H1 (cell line): ENCODE measurements around the gene ARID2. TPM values are rescaled to one million over a fixed set of nuclear protein-coding genes. Genes with fewer than 3 reads are reported as not detected.

ENCODE experiments used
- CTCF ChIA-PET: fragments of 300-600 bp; sonication (Branson Sonifier 250); formaldehyde crosslinking; loops from one replicate; lab custom pipeline; 2021; ENCODE audit not compliant: partially characterized antibody; lab: Charles Lee
- POLR2A ChIA-PET: fragments of 300-600 bp; sonication (Branson Sonifier 250); formaldehyde crosslinking; loops from one replicate; lab custom pipeline; 2021; ENCODE audit warnings: inconsistent platforms; ENCODE audit not compliant: partially characterized antibody; lab: Charles Lee
- DNase-seq, 2 experiments: peaks; one replicate each; pipeline versions ENCODE4 v3.0.0 to v3.0.0-alpha.2; 2010 to 2022; ENCODE audit warnings: low spot score in 2 of 2, low read depth in 1 of 2, mixed read lengths in 1 of 2
- FAIRE-seq: peaks from 2 replicates; lab custom pipeline; 2011; peaks lifted over from hg19 to GRCh38; lab: Jason Lieb, UNC
- H2AFZ ChIP-seq: 2 replicates; pipeline ENCODE4 v1.8.1; 2012; ENCODE audit warnings: low read length, inconsistent platforms
- H2AK5ac ChIP-seq: 2 replicates; pipeline ENCODE4 v1.6.1; 2013; ENCODE audit warnings: low read depth, low read length
- H2BK120ac ChIP-seq: replicated peaks from 2 replicates; pipeline ENCODE3; 2013; ENCODE audit warnings: low read depth, low read length, inconsistent platforms
- H2BK12ac ChIP-seq: 2 replicates; pipeline ENCODE4 v1.6.1; 2013; ENCODE audit warnings: low read depth, low read length
- H2BK15ac ChIP-seq: 2 replicates; pipeline ENCODE4 v1.6.1; 2013; ENCODE audit warnings: low read length
- H2BK20ac ChIP-seq: 2 replicates; pipeline ENCODE4 v1.6.1; 2013; ENCODE audit warnings: low read length
- H2BK5ac ChIP-seq: 2 replicates; pipeline ENCODE4 v1.6.1; 2013; ENCODE audit warnings: low read depth, low read length
- H3K14ac ChIP-seq: 2 replicates; pipeline ENCODE4 v1.6.1; 2013; ENCODE audit warnings: inconsistent platforms; ENCODE audit not compliant: insufficient read length
- H3K18ac ChIP-seq: 2 replicates; pipeline ENCODE4 v1.6.1; 2013; ENCODE audit warnings: low read length; ENCODE audit errors: extremely low read depth
- H3K23ac ChIP-seq: 2 replicates; pipeline ENCODE4 v1.6.1; 2013; ENCODE audit warnings: inconsistent platforms; ENCODE audit not compliant: insufficient read length
- H3K23me2 ChIP-seq: 2 replicates; pipeline ENCODE4 v1.6.1; 2013; ENCODE audit warnings: low read depth, low read length
- H3K27ac ChIP-seq: 2 replicates; pipeline ENCODE4 v1.6.1; 2011; ENCODE audit warnings: low read depth, low read length, inconsistent platforms
- H3K27me3 ChIP-seq, 4 experiments: replicated peaks in 1 of 4; 1 replicate in 1 of 4; 2 replicates in 3 of 4; pipeline versions ENCODE4 v1.6.1 to v1.8.1; 2011 to 2013; ENCODE audit warnings: low read length in 3 of 4, mild to moderate bottlenecking in 3 of 4, inconsistent platforms in 2 of 4, mixed read lengths in 2 of 4, moderate library complexity in 1 of 4; ENCODE audit not compliant: control insufficient read depth in 3 of 4, insufficient read depth in 3 of 4; ENCODE audit errors: extremely low read depth in 1 of 4
- H3K36me3 ChIP-seq, 4 experiments: 2 replicates each; pipeline versions ENCODE4 v1.6.1 to v1.8.1; 2011 to 2013; ENCODE audit warnings: mild to moderate bottlenecking in 4 of 4, low read length in 3 of 4, moderate library complexity in 2 of 4, control low read depth in 1 of 4, inconsistent platforms in 1 of 4; ENCODE audit not compliant: insufficient read depth in 4 of 4, control insufficient read depth in 2 of 4
- H3K4ac ChIP-seq: replicated peaks from 2 replicates; pipeline ENCODE3; 2013; ENCODE audit warnings: low read length, low read depth, mixed read lengths, inconsistent platforms; ENCODE audit not compliant: insufficient read length
- H3K4me1 ChIP-seq, 4 experiments: replicated peaks in 1 of 4; 1 replicate in 1 of 4; 2 replicates in 3 of 4; pipeline versions ENCODE4 v1.6.1 to v1.8.1; 2011 to 2013; ENCODE audit warnings: low read length in 3 of 4, inconsistent platforms in 2 of 4, mixed read lengths in 1 of 4; ENCODE audit not compliant: insufficient read depth in 4 of 4, control insufficient read depth in 3 of 4
- H3K4me2 ChIP-seq, 2 experiments: 2 replicates each; pipeline versions ENCODE4 v1.6.1 to v1.8.1; 2011 to 2013; ENCODE audit warnings: low read depth in 2 of 2, low read length in 2 of 2, control low read depth in 1 of 2, inconsistent platforms in 1 of 2, mild to moderate bottlenecking in 1 of 2; ENCODE audit not compliant: insufficient read depth in 1 of 2
- H3K4me3 ChIP-seq, 4 experiments: fragments of 200-600, 300-600 bp in 1 of 4; sonication (generic), shearing (Covaris generic), sonication (Bioruptor Twin) in 1 of 4; 2 replicates each; pipeline versions ENCODE4 v1.5.1 to v1.8.1; 2011 to 2016; ENCODE audit warnings: low read length in 4 of 4, low read depth in 3 of 4, control low read depth in 2 of 4, inconsistent platforms in 2 of 4, mild to moderate bottlenecking in 2 of 4, mixed read lengths in 1 of 4, moderate library complexity in 1 of 4; ENCODE audit not compliant: insufficient read depth in 2 of 4; ENCODE audit errors: extremely low read depth in 1 of 4
- H3K56ac ChIP-seq: replicated peaks from 2 replicates; pipeline ENCODE3; 2013; ENCODE audit warnings: low read depth, mild to moderate bottlenecking, mixed read lengths, low read length, inconsistent platforms; ENCODE audit not compliant: insufficient read length
- H3K79me1 ChIP-seq: 2 replicates; pipeline ENCODE4 v1.6.1; 2013; ENCODE audit warnings: low read depth, low read length, control low read depth
- H3K79me2 ChIP-seq, 2 experiments: 2 replicates each; pipeline versions ENCODE4 v1.6.1 to v1.8.1; 2012 to 2013; ENCODE audit warnings: low read length in 2 of 2, mild to moderate bottlenecking in 2 of 2, inconsistent platforms in 1 of 2; ENCODE audit not compliant: insufficient read depth in 2 of 2, control insufficient read depth in 1 of 2
- H3K9ac ChIP-seq, 4 experiments: replicated peaks in 1 of 4; 1 replicate in 1 of 4; 2 replicates in 3 of 4; pipeline versions ENCODE4 v1.6.1 to v1.8.1; 2011 to 2013; ENCODE audit warnings: low read depth in 3 of 4, low read length in 3 of 4, control low read depth in 2 of 4, mild to moderate bottlenecking in 2 of 4, moderate library complexity in 2 of 4, inconsistent platforms in 1 of 4; ENCODE audit errors: extremely low read depth in 1 of 4
- H3K9me3 ChIP-seq, 2 experiments: 2 replicates each; pipeline versions ENCODE4 v1.6.1 to v1.8.1; 2012 to 2013; ENCODE audit warnings: mild to moderate bottlenecking in 2 of 2, moderate library complexity in 2 of 2, control low read depth in 1 of 2, inconsistent platforms in 1 of 2, low read depth in 1 of 2, low read length in 1 of 2, mixed read lengths in 1 of 2; ENCODE audit not compliant: insufficient read depth in 2 of 2
- H4K20me1 ChIP-seq, 2 experiments: replicated peaks in 1 of 2; 2 replicates each; pipeline versions ENCODE3 to v1.8.1; 2011 to 2013; ENCODE audit warnings: inconsistent platforms in 2 of 2, low read length in 2 of 2, mild to moderate bottlenecking in 1 of 2; ENCODE audit not compliant: insufficient read depth in 2 of 2, control insufficient read depth in 1 of 2
- H4K5ac ChIP-seq: 2 replicates; pipeline ENCODE4 v1.6.1; 2013; ENCODE audit warnings: low read length, low read depth, mixed read lengths, inconsistent platforms; ENCODE audit not compliant: insufficient read length
- H4K8ac ChIP-seq: 2 replicates; pipeline ENCODE4 v1.8.0; 2013; ENCODE audit warnings: mild to moderate bottlenecking, moderate library complexity, low read length, inconsistent platforms; ENCODE audit not compliant: insufficient read depth; ENCODE audit errors: extremely low read depth
- H4K91ac ChIP-seq: replicated peaks from 2 replicates; pipeline ENCODE3; 2013; ENCODE audit warnings: low read length, mixed read lengths, inconsistent platforms; ENCODE audit not compliant: insufficient read length
- ATF3 ChIP-seq: IDR thresholded peaks from 2 replicates; pipeline ENCODE4 v1.6.1; 2011; ENCODE audit warnings: low read depth, mild to moderate bottlenecking, low read length; ENCODE audit not compliant: insufficient read depth
- EP300 ChIP-seq, 2 experiments: IDR thresholded peaks; 1 replicate in 1 of 2; 2 replicates in 1 of 2; pipeline ENCODE4 v1.6.1; 2011 to 2012; ENCODE audit warnings: low read depth in 2 of 2, low read length in 2 of 2, mild to moderate bottlenecking in 2 of 2, borderline replicate concordance in 1 of 2, inconsistent platforms in 1 of 2, moderate library complexity in 1 of 2
- JUN ChIP-seq: IDR thresholded peaks from 2 replicates; pipeline ENCODE4 v1.6.1; 2011; ENCODE audit warnings: low read depth, mild to moderate bottlenecking, improper control_type of control experiment, low read length
- KDM5A ChIP-seq: fragments of 200-600 bp; IDR thresholded peaks from 2 replicates; pipeline ENCODE4 v1.7.1; 2012; ENCODE audit warnings: mild to moderate bottlenecking, low read length, inconsistent platforms, mixed read lengths
- NANOG ChIP-seq: IDR thresholded peaks from 2 replicates; pipeline ENCODE4 v1.6.1; 2011; ENCODE audit warnings: low read length, low read depth, mild to moderate bottlenecking, inconsistent platforms; ENCODE audit not compliant: insufficient read depth, poor library complexity, severe bottlenecking
- PHF8 ChIP-seq: fragments of 200-600 bp; sonication (generic); conservative IDR thresholded peaks from 2 replicates; pipeline ENCODE4 v1.7.1; 2012; ENCODE audit warnings: low read depth, mild to moderate bottlenecking, inconsistent platforms, low read length, moderate library complexity
- POU5F1 ChIP-seq: IDR thresholded peaks from 2 replicates; pipeline ENCODE4 v1.6.1; 2011; ENCODE audit warnings: low read depth, mild to moderate bottlenecking, low read length, moderate library complexity
- RNF2 ChIP-seq: fragments of 200-900, 300-1000 bp; sonication (generic); IDR thresholded peaks from 2 replicates; pipeline ENCODE4 v1.7.1; 2016; ENCODE audit warnings: borderline replicate concordance, low read depth, mild to moderate bottlenecking, antibody characterized with exemption, low read length; ENCODE audit not compliant: poor library complexity, severe bottlenecking; ENCODE audit errors: missing control alignments
- RXRA ChIP-seq: IDR thresholded peaks from 2 replicates; pipeline ENCODE4 v1.6.1; 2011; ENCODE audit warnings: low read depth, mild to moderate bottlenecking, low read length, moderate library complexity; ENCODE audit not compliant: insufficient read depth
- SIRT6 ChIP-seq: IDR thresholded peaks from one replicate; pipeline ENCODE4 v1.7.1; 2012; ENCODE audit warnings: low read length, inconsistent platforms
- SRF ChIP-seq: IDR thresholded peaks from 2 replicates; pipeline ENCODE4 v1.6.1; 2011; ENCODE audit warnings: mild to moderate bottlenecking, low read depth, low read length, moderate library complexity
- TCF12 ChIP-seq: IDR thresholded peaks from 2 replicates; pipeline ENCODE4 v1.6.1; 2011; ENCODE audit warnings: low read depth, mild to moderate bottlenecking, low read length
- WGBS, 2 experiments: shearing (Covaris generic) in 1 of 2; methylation state at CpG; one replicate each; pipeline versions ENCODE4 v1.1.6 to v1.1.7; 2013 to 2015; ENCODE audit warnings: low lambda C conversion rate in 2 of 2, mixed read lengths in 2 of 2, inconsistent platforms in 1 of 2, low coverage in 1 of 2, missing lambda C conversion rate in 1 of 2; ENCODE audit not compliant: insufficient replicate concordance in 2 of 2, insufficient coverage in 1 of 2, insufficient read length in 1 of 2; ENCODE audit errors: extremely low coverage in 1 of 2, missing lambda C conversion rate in 1 of 2; 5-methylcytosine and 5-hydroxymethylcytosine counted together
- polyA plus RNA-seq, 7 experiments: library from polyadenylated mRNA; depleted of rRNA in 3 of 7; stranded (reverse) in 5 of 7; unstranded in 2 of 7; fragments of >200 nt in 5 of 7; fragments of 200-250 nt in 2 of 7; gene quantifications; 1 replicate in 5 of 7; 2 replicates in 1 of 7; 4 replicates in 1 of 7; pipeline versions ENCODE4 v1.2.1 to v1.2.3, GENCODE V29; 2011 to 2013; ENCODE audit warnings: missing spikeins in 2 of 7, mixed read lengths in 2 of 7
- total RNA-seq: library from RNA; stranded (reverse); fragmentation: NEBNext Ultra II Directional; extraction: Animal tissue kit (Norgen Biotek cat#: 25700); gene quantifications from 2 replicates; pipeline ENCODE4 v1.2.1, GENCODE V29; 2021

Gene ARID2
- total and polyA plus RNA-seq, 2 of the 8 experiments (the other 6 are each of a cell fraction or from before 2014, with no cell fraction given), result 32.0 to 45.2 TPM

GRCh38 chr12:45768194-45768593 lies 38.7 kb downstream of the ARID2 start:
- no peak overlapping the region for H2BK12ac ChIP-seq
- no peak overlapping the region for H3K9ac ChIP-seq
- H3K79me1 ChIP-seq, result peaks cover 3% of the 10 kb centered on the region; the same call in 1 of the 2 replicates
- no peaks in the 10 kb centered on the region for H3K27me3 ChIP-seq
- no peak overlapping the region for H3K4ac ChIP-seq
- 95% methylated on average over 1 of the region's 1 CpG; no CpG with 5 or more reads in 1 of the 2 experiments for WGBS, 2 experiments
- peaks cover 4 to 88% of the 10 kb centered on the region in 2 experiments for H3K79me2 ChIP-seq
- no peaks in the 10 kb centered on the region for H3K9me3 ChIP-seq
- no peak overlapping the region for H2AK5ac ChIP-seq
- no peak overlapping the region for H3K56ac ChIP-seq
- FAIRE-seq (no peak), DNase-seq (no peak)
- CTCF ChIA-PET, result interaction anchor here (1.3 kb wide), 2 partner anchors 9 to 147 kb away, joined by 3 to 4 read pairs; no protein-coding TSS in a partner anchor
- H3K4me3 ChIP-seq, result no peak overlapping the region
- H3K23ac ChIP-seq, result no peak overlapping the region
- no peak overlapping the region for H4K5ac ChIP-seq
- H3K4me1 ChIP-seq, result peaks cover 0 to 6% (median 2%) of the 10 kb centered on the region in 4 experiments; a peak in 3 of 7 replicates
- H3K36me3 ChIP-seq, result no peaks in the 10 kb centered on the region
- H3K14ac ChIP-seq, result no peak overlapping the region
- H3K27ac ChIP-seq, result no peak overlapping the region
- no peak overlapping the region for H2BK20ac ChIP-seq
- no peak overlapping the region; a peak in 1 of 4 replicates for H3K4me2 ChIP-seq
- no peak overlapping the region for H2BK5ac ChIP-seq
- peaks cover 3 to 9% of the 10 kb centered on the region in 2 experiments for H4K20me1 ChIP-seq
- H4K91ac ChIP-seq, result no peak overlapping the region
- no peak overlapping the region for H3K18ac ChIP-seq
- no peak overlapping the region for H4K8ac ChIP-seq
- no peak overlapping the region for H2AFZ ChIP-seq
- no peaks in the 10 kb centered on the region for H3K23me2 ChIP-seq
- H2BK15ac ChIP-seq, result no peak overlapping the region
- no peak overlapping the region for H2BK120ac ChIP-seq
- POLR2A ChIA-PET, result no interaction called here
- TF ChIP-seq SIRT6, result no peak
- TF ChIP-seq RXRA, result no peak
- TF ChIP-seq TCF12, result no peak
- TF ChIP-seq RNF2, result no peak
- no peak for TF ChIP-seq JUN
- TF ChIP-seq EP300 (IDR thresholded peaks at IDR 0.05; ENCODE audit: borderline replicate concordance in 1 of 2, low read depth in 2 of 2, low read length in 2 of 2), result no peak
- no peak for TF ChIP-seq KDM5A
- TF ChIP-seq POU5F1, result no peak
- TF ChIP-seq ATF3, result no peak
- no peak for TF ChIP-seq PHF8
- no peak for TF ChIP-seq SRF
- TF ChIP-seq NANOG, result no peak
